SK-N-SH treated with all-trans-retinoic acid at 6 μM for 48 hours (cell line): ENCODE results near the gene CHURC1.

Experiments used
- ATAC-seq: fragments of 200-7000 bp; cut with Tn5 transposase; 3 replicates; pipeline ENCODE4 v1.9.1; 2020; ENCODE audit warnings: mild to moderate bottlenecking, moderate library complexity
- ARNTL ChIP-seq: fragments of 450-650 bp; formaldehyde crosslinking; IDR thresholded peaks from 2 replicates; pipeline ENCODE4 v1.5.0; 2020; ENCODE audit warnings: low read depth, mild to moderate bottlenecking, moderate library complexity, borderline replicate concordance
- BACH2 ChIP-seq: fragments of 250-450 bp; sonication (Bioruptor Pico); IDR thresholded peaks from 2 replicates; pipeline ENCODE4 v1.9.0; 2021; ENCODE audit warnings: mild to moderate bottlenecking, borderline replicate concordance
- CSDC2 ChIP-seq: fragments of 250-450 bp; sonication (Bioruptor Pico); IDR thresholded peaks from 2 replicates; pipeline ENCODE4 v1.5.0; 2020; ENCODE audit warnings: mild to moderate bottlenecking, moderate library complexity
- CSRNP3 ChIP-seq: fragments of 250-450 bp; sonication (Bioruptor Pico); IDR thresholded peaks from 2 replicates; pipeline ENCODE4 v1.5.1; 2021; ENCODE audit warnings: mild to moderate bottlenecking, moderate library complexity
- GLIS3 ChIP-seq: fragments of 250-450 bp; sonication (Bioruptor Pico); IDR thresholded peaks from 2 replicates; pipeline ENCODE4 v1.5.0; 2020; ENCODE audit warnings: mild to moderate bottlenecking, moderate library complexity
- ISL1 ChIP-seq: fragments of 250-450 bp; sonication (Bioruptor Pico); IDR thresholded peaks from 2 replicates; pipeline ENCODE4 v2.1.2; 2022; ENCODE audit warnings: mild to moderate bottlenecking, moderate library complexity
- PPARA ChIP-seq: fragments of 250-450 bp; sonication (Bioruptor Pico); IDR thresholded peaks from 2 replicates; pipeline ENCODE4 v1.5.0; 2020; ENCODE audit warnings: mild to moderate bottlenecking, borderline replicate concordance
- RARB ChIP-seq: fragments of 250-450 bp; sonication (Bioruptor Pico); IDR thresholded peaks from 2 replicates; pipeline ENCODE4 v1.8.0; 2021; ENCODE audit warnings: mild to moderate bottlenecking, moderate library complexity
- SNAI2 ChIP-seq: fragments of 250-450 bp; sonication (Bioruptor Pico); IDR thresholded peaks from 2 replicates; pipeline ENCODE4 v1.5.0; 2020; ENCODE audit warnings: mild to moderate bottlenecking, moderate library complexity
- TCF4 ChIP-seq: fragments of 250-450 bp; sonication (Bioruptor Pico); IDR thresholded peaks from 2 replicates; pipeline ENCODE4 v1.8.0; 2021; ENCODE audit warnings: mild to moderate bottlenecking, moderate library complexity, borderline replicate concordance
- TOX ChIP-seq: fragments of 250-450 bp; sonication (Bioruptor Pico); IDR thresholded peaks from 2 replicates; pipeline ENCODE4 v1.8.0; 2021; ENCODE audit warnings: mild to moderate bottlenecking, moderate library complexity, borderline replicate concordance
- TSHZ2 ChIP-seq: fragments of 250-450 bp; sonication (Bioruptor Pico); IDR thresholded peaks from 2 replicates; pipeline ENCODE4 v1.5.0; 2020; ENCODE audit warnings: mild to moderate bottlenecking, moderate library complexity
- ZC3H10 ChIP-seq: fragments of 250-450 bp; sonication (Bioruptor Pico); IDR thresholded peaks from 2 replicates; pipeline ENCODE4 v1.5.1; 2021; ENCODE audit warnings: mild to moderate bottlenecking, moderate library complexity
- ZFP3 ChIP-seq: fragments of 250-450 bp; sonication (Bioruptor Pico); IDR thresholded peaks from 2 replicates; pipeline ENCODE4 v1.5.0; 2020; ENCODE audit warnings: mild to moderate bottlenecking, moderate library complexity
- ZFP30 ChIP-seq: fragments of 450-650 bp; formaldehyde crosslinking; IDR thresholded peaks from 2 replicates; pipeline ENCODE4 v1.5.0; 2022; ENCODE audit warnings: mild to moderate bottlenecking, moderate library complexity
- ZNF565 ChIP-seq: fragments of 450-650 bp; formaldehyde crosslinking; conservative IDR thresholded peaks from 2 replicates; pipeline ENCODE4 v1.5.0; 2020; ENCODE audit warnings: low read depth, mild to moderate bottlenecking, moderate library complexity
- ZNF70 ChIP-seq: fragments of 450-650 bp; formaldehyde crosslinking; IDR thresholded peaks from 2 replicates; pipeline ENCODE4 v1.5.0; 2020; ENCODE audit warnings: mild to moderate bottlenecking, moderate library complexity
- ZNF8 ChIP-seq: fragments of 450-650 bp; formaldehyde crosslinking; IDR thresholded peaks from 2 replicates; pipeline ENCODE4 v1.5.0; 2020; ENCODE audit warnings: mild to moderate bottlenecking, moderate library complexity
- TF ChIP-seq, protein P1 (sequence below): fragments of 250-450 bp; sonication (Bioruptor Pico); IDR thresholded peaks from 2 replicates; pipeline ENCODE4 v1.8.0; 2020; ENCODE audit warnings: mild to moderate bottlenecking, moderate library complexity, borderline replicate concordance
- TF ChIP-seq, protein P2 (sequence below): fragments of 250-450 bp; sonication (Bioruptor Pico); IDR thresholded peaks from 2 replicates; pipeline ENCODE4 v1.5.1; 2020; ENCODE audit warnings: low read depth, mild to moderate bottlenecking, moderate library complexity
- TF ChIP-seq, protein P3 (sequence below): fragments of 250-450 bp; sonication (Bioruptor Pico); IDR thresholded peaks from 2 replicates; pipeline ENCODE4 v1.8.0; 2021; ENCODE audit warnings: low read depth, mild to moderate bottlenecking, moderate library complexity, borderline replicate concordance

CHURC1 gene

GRCh38 chr14:64979336-64980074 lies 65.2 kb downstream of the CHURC1 start:
- no peak for TF ChIP-seq CSRNP3 (CRISPR knock-in tag)
- no peak for TF ChIP-seq TCF4
- no peak for TF ChIP-seq ZFP30 (CRISPR knock-in tag)
- no peak for TF ChIP-seq BACH2 (CRISPR knock-in tag)
- TF ChIP-seq CSDC2 (CRISPR knock-in tag): no peak
- TF ChIP-seq SNAI2: no peak
- TF ChIP-seq, protein P1, sequence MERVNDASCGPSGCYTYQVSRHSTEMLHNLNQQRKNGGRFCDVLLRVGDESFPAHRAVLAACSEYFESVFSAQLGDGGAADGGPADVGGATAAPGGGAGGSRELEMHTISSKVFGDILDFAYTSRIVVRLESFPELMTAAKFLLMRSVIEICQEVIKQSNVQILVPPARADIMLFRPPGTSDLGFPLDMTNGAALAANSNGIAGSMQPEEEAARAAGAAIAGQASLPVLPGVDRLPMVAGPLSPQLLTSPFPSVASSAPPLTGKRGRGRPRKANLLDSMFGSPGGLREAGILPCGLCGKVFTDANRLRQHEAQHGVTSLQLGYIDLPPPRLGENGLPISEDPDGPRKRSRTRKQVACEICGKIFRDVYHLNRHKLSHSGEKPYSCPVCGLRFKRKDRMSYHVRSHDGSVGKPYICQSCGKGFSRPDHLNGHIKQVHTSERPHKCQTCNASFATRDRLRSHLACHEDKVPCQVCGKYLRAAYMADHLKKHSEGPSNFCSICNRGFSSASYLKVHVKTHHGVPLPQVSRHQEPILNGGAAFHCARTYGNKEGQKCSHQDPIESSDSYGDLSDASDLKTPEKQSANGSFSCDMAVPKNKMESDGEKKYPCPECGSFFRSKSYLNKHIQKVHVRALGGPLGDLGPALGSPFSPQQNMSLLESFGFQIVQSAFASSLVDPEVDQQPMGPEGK (CRISPR knock-in tag): no peak
- TF ChIP-seq ZNF8: no peak
- TF ChIP-seq, protein P2, sequence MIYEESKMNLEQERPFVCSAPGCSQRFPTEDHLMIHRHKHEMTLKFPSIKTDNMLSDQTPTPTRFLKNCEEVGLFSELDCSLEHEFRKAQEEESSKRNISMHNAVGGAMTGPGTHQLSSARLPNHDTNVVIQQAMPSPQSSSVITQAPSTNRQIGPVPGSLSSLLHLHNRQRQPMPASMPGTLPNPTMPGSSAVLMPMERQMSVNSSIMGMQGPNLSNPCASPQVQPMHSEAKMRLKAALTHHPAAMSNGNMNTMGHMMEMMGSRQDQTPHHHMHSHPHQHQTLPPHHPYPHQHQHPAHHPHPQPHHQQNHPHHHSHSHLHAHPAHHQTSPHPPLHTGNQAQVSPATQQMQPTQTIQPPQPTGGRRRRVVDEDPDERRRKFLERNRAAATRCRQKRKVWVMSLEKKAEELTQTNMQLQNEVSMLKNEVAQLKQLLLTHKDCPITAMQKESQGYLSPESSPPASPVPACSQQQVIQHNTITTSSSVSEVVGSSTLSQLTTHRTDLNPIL (CRISPR knock-in tag): no peak
- TF ChIP-seq ZFP3: no peak
- TF ChIP-seq GLIS3 (CRISPR knock-in tag): no peak
- no peak for TF ChIP-seq RARB
- TF ChIP-seq ISL1 (CRISPR knock-in tag): no peak
- no peak for TF ChIP-seq ZNF565 (CRISPR knock-in tag)
- no peak for TF ChIP-seq ARNTL (CRISPR knock-in tag)
- peak; percentile 56 for ATAC-seq

DNA sequence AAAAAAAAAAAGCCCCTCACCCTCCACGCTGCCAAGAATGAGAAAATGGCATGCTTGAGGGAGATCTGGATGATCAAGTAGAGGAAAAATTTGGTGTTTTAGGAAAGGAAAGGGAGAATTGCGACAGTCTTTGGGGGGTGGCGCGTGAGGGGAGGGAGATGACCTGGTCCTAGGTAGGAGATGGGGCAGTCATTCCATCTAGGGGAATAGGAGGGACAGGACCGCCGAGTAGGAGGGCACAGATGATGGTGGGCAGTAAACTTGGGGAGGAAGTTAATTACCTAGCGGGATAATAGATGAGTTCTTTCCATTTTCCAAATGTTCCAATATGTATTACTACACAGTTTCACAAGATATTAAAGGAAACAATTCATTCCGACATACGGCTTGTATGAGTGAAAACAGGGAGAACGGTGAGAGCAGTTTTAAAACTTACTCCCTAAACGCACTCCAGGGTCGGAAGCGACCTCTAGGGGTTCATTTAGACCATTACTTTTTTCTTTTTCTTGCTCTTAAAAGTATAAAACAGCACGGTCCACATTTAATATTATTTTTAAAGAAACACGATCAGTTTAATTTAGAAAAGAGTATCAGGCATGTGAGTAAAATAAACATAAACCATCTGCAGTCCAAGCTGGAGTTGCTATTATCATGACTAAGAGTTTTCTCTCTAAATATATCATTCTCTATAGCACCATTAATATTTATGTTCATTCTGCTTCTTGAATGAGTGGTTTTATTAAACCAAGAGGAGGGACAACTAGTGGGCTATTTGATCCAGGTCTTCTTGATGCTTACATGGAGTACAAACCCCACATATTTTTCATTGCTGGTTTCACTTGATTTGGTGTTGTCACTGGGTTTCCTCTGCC lies 69.4 kb downstream of the CHURC1 start:
- ATAC-seq: peak; percentile 24; the same call in 2 of the 3 replicates
- TF ChIP-seq ZNF565 (CRISPR knock-in tag): no peak
- TF ChIP-seq, protein P2 (CRISPR knock-in tag): no peak
- TF ChIP-seq ZFP3: no peak
- TF ChIP-seq ZC3H10: no peak
- TF ChIP-seq, protein P1 (CRISPR knock-in tag): no peak
- TF ChIP-seq ISL1 (CRISPR knock-in tag): no peak
- TF ChIP-seq GLIS3 (CRISPR knock-in tag): no peak
- no peak for TF ChIP-seq BACH2 (CRISPR knock-in tag)
- no peak for TF ChIP-seq ZNF8
- no peak for TF ChIP-seq ZNF70
- no peak for TF ChIP-seq ZFP30 (CRISPR knock-in tag)
- no peak for TF ChIP-seq TSHZ2 (CRISPR knock-in tag)
- TF ChIP-seq TOX: no peak
- no peak for TF ChIP-seq RARB
- TF ChIP-seq PPARA (CRISPR knock-in tag): no peak
- TF ChIP-seq TCF4: no peak
- TF ChIP-seq, protein P3, sequence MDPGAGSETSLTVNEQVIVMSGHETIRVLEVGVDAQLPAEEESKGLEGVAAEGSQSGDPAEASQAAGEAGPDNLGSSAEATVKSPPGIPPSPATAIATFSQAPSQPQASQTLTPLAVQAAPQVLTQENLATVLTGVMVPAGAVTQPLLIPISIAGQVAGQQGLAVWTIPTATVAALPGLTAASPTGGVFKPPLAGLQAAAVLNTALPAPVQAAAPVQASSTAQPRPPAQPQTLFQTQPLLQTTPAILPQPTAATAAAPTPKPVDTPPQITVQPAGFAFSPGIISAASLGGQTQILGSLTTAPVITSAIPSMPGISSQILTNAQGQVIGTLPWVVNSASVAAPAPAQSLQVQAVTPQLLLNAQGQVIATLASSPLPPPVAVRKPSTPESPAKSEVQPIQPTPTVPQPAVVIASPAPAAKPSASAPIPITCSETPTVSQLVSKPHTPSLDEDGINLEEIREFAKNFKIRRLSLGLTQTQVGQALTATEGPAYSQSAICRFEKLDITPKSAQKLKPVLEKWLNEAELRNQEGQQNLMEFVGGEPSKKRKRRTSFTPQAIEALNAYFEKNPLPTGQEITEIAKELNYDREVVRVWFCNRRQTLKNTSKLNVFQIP (CRISPR knock-in tag): no peak
- TF ChIP-seq, all 23 proteins: peak for 0
